Measurements from ENCODE around the gene FGFR1OP2.
"Not testable (repeated sequence)": the region's sequence is repeated elsewhere in the genome, so short reads cannot be mapped to it uniquely, and the experiment has no call there.

Gene FGFR1OP2

DNA sequence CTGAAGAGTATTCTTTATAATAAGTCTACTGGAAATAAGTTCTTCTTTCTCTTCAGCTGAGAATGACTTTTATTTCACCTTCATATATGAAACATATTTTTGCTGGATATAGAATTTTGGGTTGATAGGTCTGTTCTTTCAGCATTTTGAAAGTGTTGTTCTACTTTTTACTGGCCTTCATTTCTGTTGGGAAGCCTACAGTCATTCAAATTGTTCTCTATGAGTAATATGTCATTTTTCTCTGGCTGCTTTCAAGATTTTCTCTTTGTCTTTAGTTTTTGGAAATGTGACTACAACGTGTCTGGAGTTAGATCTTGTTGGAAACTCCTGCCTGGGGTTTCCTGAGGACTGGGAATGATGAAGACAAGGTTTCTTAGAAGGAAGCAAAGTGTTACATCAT, 10.0 kb downstream of the FGFR1OP2 start:
- DNase-seq = no peak

DNA sequence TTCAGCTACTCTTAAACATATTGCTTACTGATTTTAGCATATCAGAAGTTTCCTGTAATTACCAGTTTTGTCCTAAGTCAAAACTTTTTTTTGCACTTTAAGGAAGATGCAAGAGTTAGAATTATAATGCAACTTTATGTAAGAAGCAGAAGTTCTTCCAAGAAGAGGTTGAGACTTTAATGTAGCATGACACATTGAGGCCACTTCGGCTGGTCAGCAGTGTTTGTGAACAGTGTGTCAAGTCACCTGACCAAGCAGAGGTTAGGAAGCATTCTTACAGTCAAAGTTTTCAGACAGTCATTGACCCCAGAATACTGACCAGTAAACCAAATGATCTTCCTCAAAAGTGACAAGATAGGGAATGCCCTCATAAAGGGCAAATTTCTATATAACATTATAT, 15.2 kb downstream of the FGFR1OP2 start:
- DNase-seq = no peak

- DNase-seq = no peak
Observed at GRCh38 chr12:26954027-26954426, 15.8 kb downstream of the FGFR1OP2 start.

DNA sequence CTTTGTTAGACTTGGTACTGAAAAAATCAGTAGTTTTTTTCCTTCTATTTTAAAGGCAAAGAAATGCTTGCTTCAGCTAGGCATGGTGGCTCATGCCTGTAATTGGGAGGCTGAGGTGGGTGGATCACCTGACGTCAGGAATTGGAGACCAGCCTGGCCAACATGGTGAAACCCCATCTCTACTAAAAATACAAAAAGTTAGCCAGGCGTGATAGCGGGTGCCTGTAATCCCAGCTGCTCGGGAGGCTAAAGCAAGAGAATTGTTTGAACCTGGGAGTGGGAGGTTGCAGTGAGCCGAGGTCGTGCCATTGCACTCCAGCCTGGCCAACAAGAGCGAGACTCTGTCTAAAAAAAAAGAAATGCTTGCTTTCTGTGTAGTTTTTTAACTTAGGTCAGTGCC, 23.1 kb downstream of the FGFR1OP2 start:
- DNase-seq = not testable (repeated sequence)

- no peak for DNase-seq
Observed at GRCh38 chr12:26961803-26962202, 23.5 kb downstream of the FGFR1OP2 start.

DNA sequence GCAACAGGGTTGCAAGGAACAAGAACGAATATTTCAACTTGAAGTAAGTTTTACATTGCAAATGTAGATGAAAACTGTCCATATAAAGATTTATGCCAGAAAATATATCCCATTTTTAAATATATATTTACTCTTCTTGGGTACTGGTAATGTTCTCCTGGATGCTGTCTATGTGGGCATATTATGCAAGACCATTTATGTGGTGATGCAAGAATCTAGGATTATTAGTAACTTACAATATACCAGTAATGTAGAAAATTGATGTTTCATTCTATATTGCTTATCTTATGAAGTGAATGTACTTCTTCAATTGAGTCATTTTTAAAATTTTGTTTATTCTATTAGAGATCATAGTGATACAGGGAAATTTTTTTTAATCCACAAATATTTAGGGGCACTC, 25.1 kb downstream of the FGFR1OP2 start:
- no peak for DNase-seq

DNA sequence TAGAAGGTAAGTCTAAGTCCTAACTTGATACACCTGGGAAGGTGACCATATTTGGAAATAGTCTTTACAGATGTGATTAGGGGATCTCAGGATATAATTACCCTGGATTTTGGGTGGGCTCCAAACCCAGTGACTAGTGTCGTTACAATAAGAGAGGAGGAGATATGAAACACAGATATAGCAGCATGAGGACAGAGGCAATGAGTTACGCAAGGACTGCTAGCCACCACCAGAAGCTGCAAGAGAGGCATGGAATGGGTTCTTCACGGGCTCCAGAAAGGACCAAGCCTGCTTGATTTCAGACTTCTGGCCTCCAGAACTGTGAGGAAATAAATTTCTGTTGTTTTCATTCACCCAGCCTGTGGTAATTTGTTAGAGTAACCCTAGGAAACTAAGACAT, 28.6 kb downstream of the FGFR1OP2 start:
- no peak for DNase-seq

DNA sequence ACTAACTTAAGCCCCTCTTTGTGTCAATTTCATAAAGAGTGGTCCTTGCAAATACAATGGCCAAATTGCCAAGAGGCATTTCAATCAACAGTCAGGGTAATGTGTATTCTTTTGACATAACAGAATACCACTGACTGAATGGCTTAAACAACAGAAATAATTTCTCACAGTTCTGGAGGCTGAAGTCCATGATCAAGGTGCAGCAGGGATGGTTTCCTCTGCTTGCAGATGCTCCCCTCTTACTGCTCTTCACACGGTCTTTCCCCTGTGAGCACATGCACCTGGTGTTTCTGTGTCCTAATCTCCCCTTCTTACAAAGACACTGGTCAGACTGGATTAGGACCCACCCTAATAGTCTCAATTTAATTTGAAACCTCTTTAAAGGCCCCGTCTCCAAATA, 31.9 kb downstream of the FGFR1OP2 start:
- no peak for DNase-seq

- DNase-seq = peak; percentile 42
Observed at GRCh38 chr12:26971963-26972362, 33.7 kb downstream of the FGFR1OP2 start.

DNA sequence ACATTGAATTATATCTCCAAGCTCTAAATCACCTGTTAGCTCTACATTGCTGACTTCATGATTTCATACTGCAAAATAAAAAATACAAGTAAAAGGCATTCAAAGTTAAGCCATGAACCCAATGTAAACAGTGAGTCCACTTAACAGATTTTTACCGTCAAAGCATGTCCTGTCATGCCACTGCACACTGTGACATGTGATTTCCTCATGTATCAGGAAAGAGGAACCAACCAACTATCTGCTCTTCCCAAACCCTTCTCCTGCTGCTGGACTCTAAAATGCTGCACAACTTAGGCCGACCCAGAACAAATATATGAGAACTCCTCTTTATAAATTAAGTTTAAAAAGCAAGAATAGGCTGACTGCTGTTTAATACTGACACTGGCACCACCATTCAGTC, 38.4 kb downstream of the FGFR1OP2 start:
- DNase-seq = no peak

- DNase-seq = no peak
Observed at GRCh38 chr12:26978801-26979200, 40.5 kb downstream of the FGFR1OP2 start.

GRCh38 chr12:26979733-26980132, 41.5 kb downstream of the FGFR1OP2 start:
- no peak for DNase-seq

- DNase-seq = no peak
Observed at GRCh38 chr12:26982866-26983265, 44.6 kb downstream of the FGFR1OP2 start.

DNA sequence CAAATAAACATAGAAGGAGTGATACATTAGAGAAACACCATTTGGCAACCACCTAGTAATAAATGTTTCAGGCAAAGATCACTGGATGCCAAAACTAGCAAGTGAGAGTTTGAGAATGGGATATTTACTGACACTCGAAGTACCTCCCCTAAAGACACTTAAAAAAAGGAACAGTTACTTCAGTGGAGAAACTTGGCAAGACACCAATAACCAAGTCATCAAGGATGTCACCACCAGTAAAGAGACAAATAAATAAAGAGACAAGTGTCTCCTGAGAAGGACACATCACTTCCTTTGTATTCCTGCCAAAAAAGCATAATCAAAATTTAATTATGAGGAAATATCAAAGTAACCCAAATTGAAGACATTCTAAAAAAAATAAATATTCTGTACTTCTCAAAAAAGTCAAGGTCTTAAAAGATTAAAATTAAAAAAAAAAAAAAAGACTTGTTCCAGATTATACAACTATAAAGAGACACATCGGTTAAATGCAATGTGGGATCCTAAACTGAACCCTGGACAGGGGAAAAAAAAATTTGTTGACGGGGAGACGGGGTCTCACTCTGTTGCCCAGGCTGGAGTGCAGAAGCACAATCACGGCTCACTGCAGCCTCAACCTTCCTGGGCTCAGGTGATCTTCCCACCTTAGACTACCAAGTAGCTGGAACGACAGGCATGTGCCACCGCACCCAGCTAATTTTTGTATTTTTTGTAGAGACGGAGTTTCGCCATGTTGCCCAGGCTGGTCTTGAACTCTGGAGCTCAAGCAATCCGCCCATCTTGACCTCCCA, 49.6 kb downstream of the FGFR1OP2 start:
- DNase-seq = no peak

GRCh38 chr12:26988703-26989102, 50.4 kb downstream of the FGFR1OP2 start:
- DNase-seq = no peak

DNA sequence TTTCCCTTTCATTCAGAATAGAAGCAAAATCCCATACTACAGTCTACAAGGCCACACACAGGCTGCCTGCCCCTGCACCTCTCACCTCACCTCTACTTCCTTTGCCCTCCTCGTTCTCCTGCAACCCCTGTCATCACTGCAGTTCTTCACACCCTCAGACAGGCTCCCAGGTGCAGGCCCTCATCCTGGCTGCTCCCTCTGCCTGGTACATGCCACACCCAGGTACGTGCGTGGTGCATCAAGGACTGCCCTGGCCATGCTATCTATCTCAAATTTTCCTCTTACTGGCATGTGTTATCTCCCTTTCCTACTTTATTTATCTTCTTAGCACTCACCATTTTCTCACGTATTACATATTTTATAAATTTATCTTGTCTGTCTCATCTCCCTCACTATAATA, 51.6 kb downstream of the FGFR1OP2 start:
- DNase-seq = no peak

- no peak for DNase-seq
Observed at GRCh38 chr12:26991826-26992225, 53.6 kb downstream of the FGFR1OP2 start.

GRCh38 chr12:26994109-26994508, 55.8 kb downstream of the FGFR1OP2 start:
- no peak for DNase-seq

DNA sequence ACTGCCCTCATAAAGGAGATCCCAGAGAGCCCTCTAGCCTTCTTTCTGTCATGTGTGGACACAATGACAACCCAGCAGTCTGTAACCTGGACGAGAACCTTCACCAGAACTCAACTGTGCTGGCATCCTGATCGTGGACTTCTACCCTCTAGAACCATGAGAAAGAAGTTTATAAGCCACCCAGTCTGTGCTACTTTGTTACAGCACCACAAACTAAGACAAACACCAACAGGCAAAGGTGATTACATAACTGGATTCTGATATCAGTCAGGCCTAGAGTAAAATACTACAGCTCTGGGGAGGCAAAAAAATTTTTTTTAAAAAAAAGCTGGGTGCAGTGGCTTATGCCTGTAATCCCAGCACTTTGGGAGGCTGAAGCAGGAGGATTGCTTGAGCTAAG, 57.4 kb downstream of the FGFR1OP2 start:
- DNase-seq = no peak

- no peak for DNase-seq
Observed at GRCh38 chr12:26997003-26997402, 58.7 kb downstream of the FGFR1OP2 start.

GRCh38 chr12:27000961-27001360, 62.7 kb downstream of the FGFR1OP2 start:
- DNase-seq = no peak

GRCh38 chr12:27001663-27002062, 63.4 kb downstream of the FGFR1OP2 start:
- DNase-seq = no peak

GRCh38 chr12:27002141-27002540, 63.9 kb downstream of the FGFR1OP2 start:
- DNase-seq = no peak

DNA sequence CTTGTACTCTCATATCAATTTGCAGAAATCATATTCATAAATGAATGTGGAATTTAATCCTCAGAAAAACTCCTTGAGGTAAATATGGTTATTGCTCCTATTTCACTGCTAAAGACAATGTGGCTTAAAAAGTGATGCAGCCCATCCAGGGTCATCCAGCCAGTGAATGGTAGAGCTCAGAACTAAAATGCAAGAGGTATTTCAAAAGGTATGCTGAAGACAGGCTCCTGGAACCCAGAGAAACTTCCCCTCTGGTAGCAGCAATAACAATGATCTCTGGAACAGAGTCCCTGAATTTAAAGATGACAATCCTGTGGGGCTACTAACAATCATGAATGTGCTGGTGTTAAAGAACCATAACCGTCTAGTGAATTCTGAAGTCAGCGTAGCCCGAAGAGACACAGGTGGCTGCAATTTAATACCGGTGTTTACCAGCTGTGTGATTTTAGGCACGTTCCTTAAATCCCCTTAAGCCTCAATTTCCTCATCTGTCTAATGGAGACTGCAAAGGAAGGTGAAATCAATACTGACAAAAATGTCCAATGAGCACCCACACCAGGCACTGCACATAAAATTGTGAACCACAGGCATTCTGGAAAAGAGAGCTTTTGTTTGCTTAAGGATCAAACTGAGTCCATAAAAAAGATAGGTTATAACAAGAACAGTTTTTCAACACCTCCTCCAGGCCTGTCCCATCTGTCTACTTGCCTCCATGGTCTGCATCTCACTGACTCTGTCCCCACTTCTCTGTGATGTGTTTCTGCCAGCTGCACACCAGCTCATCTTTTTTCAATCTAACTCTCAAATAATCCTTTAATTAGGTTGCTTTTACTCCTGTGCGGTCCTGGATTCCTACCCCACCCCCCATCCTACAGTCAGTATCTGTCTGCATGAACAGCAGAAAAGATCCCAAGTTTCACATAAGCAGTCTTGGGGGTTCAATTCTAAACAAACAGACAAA, 65.4 kb downstream of the FGFR1OP2 start:
- DNase-seq = no peak

Data from T-helper 9 cell (primary cell).